Uterus (tissue), 2 donors: Measurements from ENCODE around the gene AHDC1.

ENCODE experiments used
- CTCF ChIP-seq, 4 experiments: fragments of 200-600 bp in 2 of 4; fragments of 450-650 bp in 2 of 4; sonication (generic) in 2 of 4; IDR thresholded peaks; one replicate each; pipeline ENCODE4 v1.5.1; 2016 to 2019; ENCODE audit warnings: antibody characterized with exemption in 4 of 4, mild to moderate bottlenecking in 2 of 4, moderate library complexity in 1 of 4
- POLR2A ChIP-seq, 2 donors: fragments of 450-650 bp; IDR thresholded peaks; one replicate each; pipeline ENCODE4 v1.6.1; 2016; ENCODE audit warnings: antibody characterized with exemption in 2 of 2, mild to moderate bottlenecking in 1 of 2, moderate library complexity in 1 of 2

DNA sequence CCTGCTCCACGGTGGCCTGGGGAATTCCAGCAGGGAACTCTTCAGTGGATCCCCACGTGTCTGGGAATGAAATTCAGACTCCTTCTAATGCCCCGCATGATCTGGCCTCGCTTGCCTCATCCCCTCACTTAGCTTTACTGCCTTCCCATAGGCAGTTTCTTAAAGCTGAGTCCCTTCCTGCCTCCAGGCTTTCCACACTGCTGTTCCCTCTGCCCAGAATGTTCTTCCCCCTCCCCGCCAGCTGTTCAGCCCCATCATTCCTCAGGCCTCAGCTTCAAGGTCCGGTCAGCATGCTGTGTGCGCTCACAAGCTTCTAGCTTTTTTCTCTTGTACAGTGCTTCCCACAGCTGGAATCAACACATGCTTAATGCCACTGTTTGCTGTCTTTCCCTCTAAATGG lies 59.1 kb downstream of the AHDC1 start:
- TF ChIP-seq CTCF (IDR thresholded peaks at IDR 0.05) (no peak), POLR2A (IDR thresholded peaks at IDR 0.05) (no peak)
